CD14-positive monocyte (primary cell): ENCODE results near the gene SETX. TPM values are rescaled to one million over a fixed set of nuclear protein-coding genes. Genes with fewer than 3 reads are reported as not detected.

ENCODE experiments used
- DNase-seq, 3 donors: peaks; one replicate each; pipeline ENCODE4 v3.0.0-alpha.2; 2011 to 2022
- H2AFZ ChIP-seq: 2 replicates; pipeline ENCODE4 v1.6.0; 2012; ENCODE audit warnings: mild to moderate bottlenecking, low read depth, low read length, inconsistent platforms; ENCODE audit not compliant: insufficient read depth, poor library complexity, severe bottlenecking
- H3K27ac ChIP-seq, 2 donors: 1 replicate in 1 of 2; 2 replicates in 1 of 2; pipeline ENCODE4 v1.5.1; 2012 to 2013; ENCODE audit warnings: low read length in 2 of 2, control low read depth in 1 of 2, inconsistent platforms in 1 of 2, low read depth in 1 of 2, mild to moderate bottlenecking in 1 of 2
- H3K27me3 ChIP-seq, 2 donors: one replicate each; pipeline versions ENCODE4 v1.6.0 to v1.6.1; 2011 to 2013; ENCODE audit warnings: low read length in 2 of 2; ENCODE audit not compliant: control insufficient read depth in 2 of 2, insufficient read depth in 2 of 2
- H3K36me3 ChIP-seq, 2 donors: replicated peaks in 1 of 2; 1 replicate in 1 of 2; 2 replicates in 1 of 2; pipeline versions ENCODE4 v1.5.1 to v1.6.1; 2012 to 2013; ENCODE audit warnings: low read length in 2 of 2, control low read depth in 1 of 2, inconsistent platforms in 1 of 2, mild to moderate bottlenecking in 1 of 2; ENCODE audit not compliant: insufficient read depth in 2 of 2, control insufficient read depth in 1 of 2
- H3K4me1 ChIP-seq, 2 donors: 1 replicate in 1 of 2; 2 replicates in 1 of 2; pipeline versions ENCODE4 v1.5.1 to v1.6.1; 2012 to 2013; ENCODE audit warnings: low read length in 2 of 2, control low read depth in 1 of 2, inconsistent platforms in 1 of 2, mild to moderate bottlenecking in 1 of 2, moderate library complexity in 1 of 2; ENCODE audit not compliant: insufficient read depth in 2 of 2, control insufficient read depth in 1 of 2
- H3K4me2 ChIP-seq: replicated peaks from 2 replicates; pipeline ENCODE3; 2012; ENCODE audit warnings: low read length, moderate library complexity, mild to moderate bottlenecking; ENCODE audit not compliant: poor library complexity, severe bottlenecking; ENCODE audit errors: extremely low read depth
- H3K4me3 ChIP-seq, 3 experiments: fragments of 200-600 bp in 1 of 3; sonication (generic) in 1 of 3; replicated peaks in 1 of 3; 1 replicate in 2 of 3; 2 replicates in 1 of 3; pipeline ENCODE4 v1.5.1; 2011 to 2013; ENCODE audit warnings: low read length in 3 of 3, mild to moderate bottlenecking in 3 of 3, control low read depth in 2 of 3, low read depth in 2 of 3, inconsistent platforms in 1 of 3, moderate library complexity in 1 of 3
- H3K79me2 ChIP-seq: 2 replicates; pipeline ENCODE4 v1.6.0; 2012; ENCODE audit warnings: mild to moderate bottlenecking, control low read depth, inconsistent platforms, low read length, moderate library complexity; ENCODE audit not compliant: insufficient read depth
- H3K9ac ChIP-seq: 2 replicates; pipeline ENCODE4 v1.6.0; 2017; ENCODE audit warnings: low read length, mild to moderate bottlenecking; ENCODE audit not compliant: insufficient read depth, poor library complexity, severe bottlenecking
- H3K9me3 ChIP-seq, 2 donors: replicated peaks in 1 of 2; 1 replicate in 1 of 2; 2 replicates in 1 of 2; pipeline versions ENCODE4 v1.5.1 to v1.6.1; 2012 to 2013; ENCODE audit warnings: low read length in 2 of 2, control low read depth in 1 of 2; ENCODE audit not compliant: control insufficient read depth in 1 of 2, insufficient read depth in 1 of 2
- H4K20me1 ChIP-seq: 2 replicates; pipeline ENCODE4 v1.6.0; 2012; ENCODE audit warnings: mild to moderate bottlenecking, low read length, control low read depth, moderate library complexity; ENCODE audit not compliant: insufficient read depth
- H3K27ac Mint-ChIP-seq, 7 donors: one replicate each; pipeline ENCODE4 v1.8.0; 2020; ENCODE audit warnings: mild to moderate bottlenecking in 7 of 7, mixed read lengths in 7 of 7, moderate library complexity in 6 of 7, inconsistent platforms in 2 of 7
- H3K27me3 Mint-ChIP-seq, 3 donors: one replicate each; pipeline ENCODE4 v1.8.0; 2021 to 2022; ENCODE audit warnings: low read depth in 3 of 3, mild to moderate bottlenecking in 3 of 3, mixed read lengths in 3 of 3, moderate library complexity in 3 of 3, inconsistent platforms in 1 of 3
- H3K36me3 Mint-ChIP-seq, 2 donors: one replicate each; pipeline ENCODE4 v1.8.0; 2020; ENCODE audit warnings: mixed read lengths in 2 of 2, inconsistent platforms in 1 of 2, mild to moderate bottlenecking in 1 of 2
- H3K4me1 Mint-ChIP-seq: one replicate; pipeline ENCODE4 v1.8.0; 2020; ENCODE audit warnings: mild to moderate bottlenecking, mixed read lengths
- H3K4me3 Mint-ChIP-seq, 2 donors: one replicate each; pipeline ENCODE4 v1.8.0; 2020; ENCODE audit warnings: mild to moderate bottlenecking in 2 of 2, mixed read lengths in 2 of 2, moderate library complexity in 1 of 2
- H3K9me3 Mint-ChIP-seq, 7 donors: one replicate each; pipeline ENCODE4 v1.8.0; 2020 to 2022; ENCODE audit warnings: mixed read lengths in 7 of 7, mild to moderate bottlenecking in 6 of 7, moderate library complexity in 6 of 7, inconsistent platforms in 2 of 7
- CTCF ChIP-seq: fragments of 200-600 bp; IDR thresholded peaks from one replicate; pipeline ENCODE4 v1.8.0; 2022; ENCODE audit warnings: antibody characterized with exemption, mild to moderate bottlenecking
- WGBS: methylation state at CpG from one replicate; pipeline ENCODE4 v1.1.5; 2013; ENCODE audit warnings: missing lambda C conversion rate; ENCODE audit not compliant: insufficient coverage; 5-methylcytosine and 5-hydroxymethylcytosine counted together
- intact Hi-C, 2 donors: fragments of 100-400 bp; cut with micrococcal nuclease; formaldehyde crosslinking; loops; one replicate each; pipeline versions ENCODE4 v1.15.0 to v1.15.1; 2023
- polyA plus RNA-seq, 3 donors: library from polyadenylated mRNA; depleted of rRNA in 1 of 3; unstranded in 2 of 3; stranded (reverse) in 1 of 3; fragments of 300-500 nt in 2 of 3; fragments of >200 nt in 1 of 3; fragmentation: Illumina TruSeq in 2 of 3; gene quantifications; 1 replicate in 2 of 3; 2 replicates in 1 of 3; pipeline ENCODE4 v1.2.3, GENCODE V29; 2012 to 2021

SETX gene
- polyA plus RNA-seq, 3 donors, result 18.4 to 31.7 (median 24.2) TPM

DNA sequence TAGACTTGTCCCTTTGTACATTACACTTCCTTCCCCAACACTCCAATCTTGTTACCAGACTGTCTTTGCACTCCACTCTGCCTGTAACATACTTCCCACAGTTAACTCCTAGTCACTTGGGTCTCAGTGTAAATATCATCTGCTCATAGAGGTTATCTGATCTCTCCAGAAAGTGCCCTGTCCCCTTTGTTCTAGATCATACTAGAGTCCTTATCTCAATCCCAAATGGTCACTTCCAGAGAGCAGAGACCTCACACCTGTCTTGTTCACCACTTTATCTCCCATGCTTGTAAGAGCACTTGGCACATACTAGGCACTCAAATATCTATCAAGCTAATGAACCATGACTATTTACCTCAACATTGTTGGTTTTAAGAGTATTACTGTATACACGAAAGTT, 30.4 kb downstream of the SETX start:
- WGBS, result no CpG with 5 or more reads among the region's 1 CpG
- H3K9me3 ChIP-seq, result no peaks in the 10 kb centered on the region
- intact Hi-C loops, result no loop called here
- Mint-ChIP-seq H3K27me3 (peaks cover 0 to 2% (median 0%) of the 10 kb centered on the region in 3 donors), H3K4me3 (no peak overlapping the region), H3K27ac (peak overlapping the region in 2 of 7 donors; percentile 12 to 33), H3K4me1 (peaks cover 4% of the 10 kb centered on the region), H3K9me3 (no peaks in the 10 kb centered on the region), H3K36me3 (peaks cover 51 to 66% of the 10 kb centered on the region in 2 donors)
- H3K4me1 ChIP-seq, result no peaks in the 10 kb centered on the region
- H3K9ac ChIP-seq, result no peak overlapping the region
- no peak overlapping the region for H3K27ac ChIP-seq
- peaks cover 70 to 99% of the 10 kb centered on the region in 2 donors for H3K36me3 ChIP-seq
- H3K27me3 ChIP-seq, result no peaks in the 10 kb centered on the region
- no peak overlapping the region for H3K4me3 ChIP-seq
- H3K79me2 ChIP-seq, result peaks cover 72% of the 10 kb centered on the region
- H2AFZ ChIP-seq, result no peak overlapping the region
- TF ChIP-seq CTCF, result no peak
- no peak for DNase-seq
- no peak overlapping the region for H3K4me2 ChIP-seq
- peaks cover 100% of the 10 kb centered on the region for H4K20me1 ChIP-seq

DNA sequence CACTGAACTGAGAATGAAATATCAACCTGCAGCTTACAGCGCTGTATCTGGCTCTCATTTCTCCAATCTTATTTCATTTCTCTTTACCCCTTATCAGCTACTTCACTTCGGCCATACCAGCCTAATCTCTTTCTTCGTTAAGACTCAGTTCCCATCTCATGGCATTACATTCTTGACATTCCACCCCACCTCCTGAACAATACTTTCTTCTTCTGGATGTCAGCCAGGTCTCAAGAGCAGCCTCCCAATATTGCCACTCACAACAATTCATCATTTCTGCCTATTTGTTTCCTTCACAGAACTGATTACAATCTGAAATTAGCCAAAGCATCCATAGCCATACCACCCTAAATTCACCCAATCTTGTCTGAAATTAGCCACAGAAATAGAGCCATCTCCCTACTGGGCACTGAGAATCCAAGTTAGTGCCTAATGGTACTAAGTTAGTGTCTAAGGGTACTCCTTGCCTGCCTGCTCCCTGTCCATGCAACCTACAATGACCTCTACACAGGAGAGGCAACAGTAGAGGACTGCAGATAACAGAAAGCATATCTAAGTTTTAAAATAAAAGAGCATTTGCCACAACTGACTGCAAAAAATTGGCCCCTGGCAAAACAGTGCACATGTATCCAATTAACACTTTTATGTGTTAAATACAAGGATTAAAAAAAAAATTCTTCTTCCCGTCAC, 35.2 kb downstream of the SETX start:
- Mint-ChIP-seq H3K27me3 (peaks cover 0 to 2% (median 0%) of the 10 kb centered on the region in 3 donors), H3K9me3 (no peaks in the 10 kb centered on the region), H3K27ac (peak overlapping the region in 2 of 7 donors; percentile 0 to 31), H3K4me1 (peaks cover 4% of the 10 kb centered on the region), H3K36me3 (peaks cover 3 to 40% of the 10 kb centered on the region in 2 donors), H3K4me3 (no peak overlapping the region)
- no peak for TF ChIP-seq CTCF
- intact Hi-C loops, result no loop called here
- H2AFZ ChIP-seq, result no peak overlapping the region
- peaks cover 69 to 95% of the 10 kb centered on the region in 2 donors for H3K36me3 ChIP-seq
- no peak overlapping the region for H3K4me3 ChIP-seq
- H3K4me2 ChIP-seq, result no peak overlapping the region
- no peaks in the 10 kb centered on the region for H3K4me1 ChIP-seq
- 100% methylated on average over 3 of the region's 4 CpGs for WGBS
- H4K20me1 ChIP-seq, result peaks cover 98% of the 10 kb centered on the region
- H3K27ac ChIP-seq, result no peak overlapping the region
- H3K9ac ChIP-seq, result no peak overlapping the region
- DNase-seq, result no peak
- no peaks in the 10 kb centered on the region for H3K27me3 ChIP-seq
- no peaks in the 10 kb centered on the region for H3K9me3 ChIP-seq
- H3K79me2 ChIP-seq, result peaks cover 89% of the 10 kb centered on the region
